Loucy (cell line): Measurements from ENCODE around the gene DNAAF2.

ENCODE experiments used
- EZH2phosphoT487 ChIP-seq: fragments of 200-600 bp; IDR thresholded peaks from 2 replicates; pipeline ENCODE4 v1.6.1; 2018; ENCODE audit warnings: antibody characterized with exemption, mild to moderate bottlenecking, moderate library complexity, borderline replicate concordance
- TF ChIP-seq, protein P1 (sequence below): fragments of 200-600 bp; sonication (generic); conservative IDR thresholded peaks from 2 replicates; pipeline ENCODE4 v1.5.1; 2014; ENCODE audit warnings: mild to moderate bottlenecking, antibody characterized with exemption, low read length

DNA sequence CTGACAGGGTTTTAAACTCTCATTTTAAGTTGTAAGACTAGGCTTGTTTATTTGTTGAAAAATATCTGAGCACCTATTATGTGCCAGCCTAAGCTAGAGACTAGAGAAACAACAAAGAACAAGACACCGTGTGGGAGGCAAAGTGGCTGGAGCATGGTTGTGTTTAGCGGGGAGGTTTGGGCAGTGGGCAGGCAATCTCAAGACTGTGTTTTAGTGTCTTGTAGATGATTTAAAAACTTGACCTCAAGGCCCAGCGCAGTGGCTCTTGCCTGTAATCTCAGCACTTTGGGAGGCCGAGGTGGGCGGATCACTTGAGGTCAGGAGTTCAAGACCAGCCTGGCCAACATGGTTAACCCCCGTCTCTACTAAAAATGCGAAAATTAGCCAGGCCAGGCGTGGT lies 22.4 kb downstream of the DNAAF2 start:
- TF ChIP-seq, protein P1, sequence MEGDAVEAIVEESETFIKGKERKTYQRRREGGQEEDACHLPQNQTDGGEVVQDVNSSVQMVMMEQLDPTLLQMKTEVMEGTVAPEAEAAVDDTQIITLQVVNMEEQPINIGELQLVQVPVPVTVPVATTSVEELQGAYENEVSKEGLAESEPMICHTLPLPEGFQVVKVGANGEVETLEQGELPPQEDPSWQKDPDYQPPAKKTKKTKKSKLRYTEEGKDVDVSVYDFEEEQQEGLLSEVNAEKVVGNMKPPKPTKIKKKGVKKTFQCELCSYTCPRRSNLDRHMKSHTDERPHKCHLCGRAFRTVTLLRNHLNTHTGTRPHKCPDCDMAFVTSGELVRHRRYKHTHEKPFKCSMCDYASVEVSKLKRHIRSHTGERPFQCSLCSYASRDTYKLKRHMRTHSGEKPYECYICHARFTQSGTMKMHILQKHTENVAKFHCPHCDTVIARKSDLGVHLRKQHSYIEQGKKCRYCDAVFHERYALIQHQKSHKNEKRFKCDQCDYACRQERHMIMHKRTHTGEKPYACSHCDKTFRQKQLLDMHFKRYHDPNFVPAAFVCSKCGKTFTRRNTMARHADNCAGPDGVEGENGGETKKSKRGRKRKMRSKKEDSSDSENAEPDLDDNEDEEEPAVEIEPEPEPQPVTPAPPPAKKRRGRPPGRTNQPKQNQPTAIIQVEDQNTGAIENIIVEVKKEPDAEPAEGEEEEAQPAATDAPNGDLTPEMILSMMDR = no peak
- TF ChIP-seq EZH2phosphoT487 = no peak
